Lower leg skin (tissue), 4 donors: ENCODE data around the gene MYO3B. TPM values are rescaled to one million over a fixed set of nuclear protein-coding genes. Genes with fewer than 3 reads are reported as not detected.

ENCODE experiments used
- DNase-seq, 2 donors: peaks; one replicate each; pipeline ENCODE4 v3.0.0-alpha.2; 2019; ENCODE audit warnings: low spot score in 2 of 2
- H3K4me3 ChIP-seq: fragments of 200-600 bp; sonication (generic); 2 replicates; pipeline ENCODE4 v1.5.1; 2017; ENCODE audit warnings: mild to moderate bottlenecking, low read depth; ENCODE audit not compliant: poor library complexity, severe bottlenecking
- POLR2A ChIP-seq, 2 donors: fragments of 450-650 bp; IDR thresholded peaks; one replicate each; pipeline ENCODE4 v1.6.1; 2016 to 2017; ENCODE audit warnings: antibody characterized with exemption in 2 of 2, mild to moderate bottlenecking in 1 of 2, moderate library complexity in 1 of 2
- WGBS, 2 donors: methylation state at CpG; one replicate each; pipeline ENCODE4 v1.1.5; 2018; 5-methylcytosine and 5-hydroxymethylcytosine counted together
- intact Hi-C: fragments of 100-400 bp; cut with DNase I; formaldehyde crosslinking; loops from one replicate; pipeline ENCODE4 v1.15.0; 2023; ENCODE audit warnings: low total_unique reads
- total RNA-seq, 4 donors: library from RNA; depleted of rRNA; stranded (reverse); fragments of >200 nt; gene quantifications; one replicate each; pipeline ENCODE4 v1.1.0, GENCODE V29; 2016
- TF ChIP-seq, protein P1 (sequence below), 3 donors: fragments of 450-650 bp; IDR thresholded peaks; one replicate each; pipeline ENCODE4 v1.5.1; 2016; ENCODE audit warnings: antibody characterized with exemption in 3 of 3, mild to moderate bottlenecking in 3 of 3, moderate library complexity in 2 of 3

MYO3B gene, protein sequence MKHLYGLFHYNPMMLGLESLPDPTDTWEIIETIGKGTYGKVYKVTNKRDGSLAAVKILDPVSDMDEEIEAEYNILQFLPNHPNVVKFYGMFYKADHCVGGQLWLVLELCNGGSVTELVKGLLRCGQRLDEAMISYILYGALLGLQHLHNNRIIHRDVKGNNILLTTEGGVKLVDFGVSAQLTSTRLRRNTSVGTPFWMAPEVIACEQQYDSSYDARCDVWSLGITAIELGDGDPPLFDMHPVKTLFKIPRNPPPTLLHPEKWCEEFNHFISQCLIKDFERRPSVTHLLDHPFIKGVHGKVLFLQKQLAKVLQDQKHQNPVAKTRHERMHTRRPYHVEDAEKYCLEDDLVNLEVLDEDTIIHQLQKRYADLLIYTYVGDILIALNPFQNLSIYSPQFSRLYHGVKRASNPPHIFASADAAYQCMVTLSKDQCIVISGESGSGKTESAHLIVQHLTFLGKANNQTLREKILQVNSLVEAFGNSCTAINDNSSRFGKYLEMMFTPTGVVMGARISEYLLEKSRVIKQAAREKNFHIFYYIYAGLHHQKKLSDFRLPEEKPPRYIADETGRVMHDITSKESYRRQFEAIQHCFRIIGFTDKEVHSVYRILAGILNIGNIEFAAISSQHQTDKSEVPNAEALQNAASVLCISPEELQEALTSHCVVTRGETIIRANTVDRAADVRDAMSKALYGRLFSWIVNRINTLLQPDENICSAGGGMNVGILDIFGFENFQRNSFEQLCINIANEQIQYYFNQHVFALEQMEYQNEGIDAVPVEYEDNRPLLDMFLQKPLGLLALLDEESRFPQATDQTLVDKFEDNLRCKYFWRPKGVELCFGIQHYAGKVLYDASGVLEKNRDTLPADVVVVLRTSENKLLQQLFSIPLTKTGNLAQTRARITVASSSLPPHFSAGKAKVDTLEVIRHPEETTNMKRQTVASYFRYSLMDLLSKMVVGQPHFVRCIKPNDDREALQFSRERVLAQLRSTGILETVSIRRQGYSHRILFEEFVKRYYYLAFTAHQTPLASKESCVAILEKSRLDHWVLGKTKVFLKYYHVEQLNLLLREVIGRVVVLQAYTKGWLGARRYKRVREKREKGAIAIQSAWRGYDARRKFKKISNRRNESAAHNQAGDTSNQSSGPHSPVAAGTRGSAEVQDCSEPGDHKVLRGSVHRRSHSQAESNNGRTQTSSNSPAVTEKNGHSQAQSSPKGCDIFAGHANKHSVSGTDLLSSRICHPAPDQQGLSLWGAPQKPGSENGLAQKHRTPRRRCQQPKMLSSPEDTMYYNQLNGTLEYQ (N-terminal part only)
- total RNA-seq = under 1 TPM; 0.17 to 0.81 (median 0.66) TPM

DNA sequence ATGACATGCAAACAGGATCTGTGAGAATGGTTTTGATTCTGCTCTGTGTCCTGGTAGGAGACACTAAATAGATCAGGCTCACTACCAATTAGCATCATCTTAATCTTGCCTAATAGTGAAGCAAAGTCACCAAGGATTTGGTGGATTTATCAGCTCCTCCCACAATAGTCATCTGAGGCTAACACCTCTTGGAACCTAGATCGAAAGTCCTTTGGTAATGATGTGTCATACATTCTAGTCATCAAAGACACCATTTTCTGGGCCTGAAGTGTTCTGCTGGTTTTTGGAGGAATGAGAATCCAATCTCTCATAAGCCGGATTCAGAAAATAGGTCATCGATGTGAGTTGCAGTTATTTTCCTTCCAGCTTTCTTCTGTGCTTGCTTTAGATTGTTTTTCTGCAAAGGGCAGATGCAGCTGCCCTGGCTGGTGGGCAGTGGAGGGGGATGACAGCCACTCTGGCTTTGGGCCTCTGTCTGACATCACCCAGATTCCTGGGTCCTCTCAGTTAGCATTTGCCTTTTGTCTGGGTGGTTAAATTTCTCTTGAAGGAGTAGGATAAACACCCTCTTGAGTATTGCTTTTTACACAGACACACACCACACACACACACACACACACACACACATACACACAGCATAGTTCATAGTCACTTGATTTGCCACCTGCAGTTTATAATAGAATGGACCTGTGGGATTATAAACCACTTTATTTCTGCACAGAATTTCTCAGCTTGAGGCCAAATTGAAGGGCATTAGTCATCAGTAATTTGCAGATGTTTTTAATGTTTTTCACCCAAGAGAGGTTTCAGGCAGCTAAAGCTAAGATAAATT is at the start of gene MYO3B:
Gene MYO3B (plus strand): TSS at position 198 of the 832 bp plus-strand sequence. CDS start 141 bp downstream, at position 339.
- DNase-seq = no peak
- 43 to 64% methylated on average over 3 of the region's 3 CpGs for WGBS, 2 donors
- TF ChIP-seq, protein P1, sequence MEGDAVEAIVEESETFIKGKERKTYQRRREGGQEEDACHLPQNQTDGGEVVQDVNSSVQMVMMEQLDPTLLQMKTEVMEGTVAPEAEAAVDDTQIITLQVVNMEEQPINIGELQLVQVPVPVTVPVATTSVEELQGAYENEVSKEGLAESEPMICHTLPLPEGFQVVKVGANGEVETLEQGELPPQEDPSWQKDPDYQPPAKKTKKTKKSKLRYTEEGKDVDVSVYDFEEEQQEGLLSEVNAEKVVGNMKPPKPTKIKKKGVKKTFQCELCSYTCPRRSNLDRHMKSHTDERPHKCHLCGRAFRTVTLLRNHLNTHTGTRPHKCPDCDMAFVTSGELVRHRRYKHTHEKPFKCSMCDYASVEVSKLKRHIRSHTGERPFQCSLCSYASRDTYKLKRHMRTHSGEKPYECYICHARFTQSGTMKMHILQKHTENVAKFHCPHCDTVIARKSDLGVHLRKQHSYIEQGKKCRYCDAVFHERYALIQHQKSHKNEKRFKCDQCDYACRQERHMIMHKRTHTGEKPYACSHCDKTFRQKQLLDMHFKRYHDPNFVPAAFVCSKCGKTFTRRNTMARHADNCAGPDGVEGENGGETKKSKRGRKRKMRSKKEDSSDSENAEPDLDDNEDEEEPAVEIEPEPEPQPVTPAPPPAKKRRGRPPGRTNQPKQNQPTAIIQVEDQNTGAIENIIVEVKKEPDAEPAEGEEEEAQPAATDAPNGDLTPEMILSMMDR (IDR thresholded peaks at IDR 0.05) = no peak
- no peak for TF ChIP-seq POLR2A (IDR thresholded peaks at IDR 0.05)
- intact Hi-C loops = no loop called here
- H3K4me3 ChIP-seq = no peak within 1 kb of the TSS

DNA sequence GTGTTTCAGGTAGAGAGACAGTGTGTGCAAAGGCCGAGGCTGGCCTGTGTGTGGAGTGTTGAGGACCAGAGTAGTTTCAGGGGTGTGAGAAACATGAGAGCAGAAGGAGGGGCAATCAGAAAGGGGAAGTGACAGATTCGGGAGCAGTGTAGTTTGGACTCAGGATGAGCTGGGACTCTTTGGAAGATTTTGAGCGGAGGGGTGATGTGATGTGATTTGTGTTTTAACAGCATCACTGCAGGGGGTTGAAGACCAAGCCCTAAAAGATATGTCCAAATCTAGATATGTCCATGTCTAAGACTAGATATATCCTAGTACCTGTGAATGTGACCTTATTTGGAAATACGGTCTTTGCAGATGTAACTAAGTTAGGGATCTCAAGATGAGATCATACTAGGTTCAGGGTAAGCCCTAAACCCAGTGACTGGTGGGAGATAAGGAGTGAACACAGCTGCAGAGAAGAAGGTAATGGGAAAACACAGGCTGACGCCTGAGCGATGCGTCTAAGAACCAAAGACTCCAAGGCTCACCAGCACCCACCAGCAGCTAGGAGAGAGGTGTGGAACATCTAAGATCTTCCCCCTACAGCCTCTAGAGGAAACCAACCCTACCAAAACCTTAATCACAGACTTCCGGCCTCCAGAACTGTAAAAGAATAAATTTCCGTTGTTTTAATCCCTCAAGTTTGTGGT is 38.5 kb upstream of the MYO3B start:
- intact Hi-C loops = no loop called here
- 80 to 91% methylated on average over 9 of the region's 9 CpGs for WGBS, 2 donors
- DNase-seq = no peak
- TF ChIP-seq POLR2A (IDR thresholded peaks at IDR 0.05) = no peak
- TF ChIP-seq, protein P1 (IDR thresholded peaks at IDR 0.05) = no peak
- no peak overlapping the region for H3K4me3 ChIP-seq

DNA sequence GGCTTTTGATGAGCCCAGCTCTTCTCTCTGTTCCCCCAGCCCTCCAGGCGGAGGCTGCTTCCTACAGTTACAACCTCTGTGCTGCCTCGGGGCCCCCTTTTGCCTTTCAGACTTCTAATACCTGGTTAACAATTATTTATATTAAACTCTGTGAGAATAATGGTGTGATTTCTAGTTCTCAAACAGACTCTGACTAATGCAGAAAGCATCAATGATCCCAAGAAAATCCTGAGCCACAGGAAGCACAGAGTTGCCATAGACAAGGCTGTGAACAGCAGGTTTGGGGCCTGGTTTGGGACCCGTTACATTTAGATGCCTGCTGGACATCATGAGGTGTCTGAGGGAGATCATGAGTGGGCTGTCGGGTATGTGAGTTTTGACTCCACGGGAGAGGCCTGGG is 37.4 kb upstream of the MYO3B start:
- no peak overlapping the region for H3K4me3 ChIP-seq
- DNase-seq = no peak
- 95% methylated on average over 5 of the region's 5 CpGs for WGBS, 2 donors
- TF ChIP-seq, protein P1 (IDR thresholded peaks at IDR 0.05) = no peak
- no peak for TF ChIP-seq POLR2A (IDR thresholded peaks at IDR 0.05)
- intact Hi-C loops = no loop called here

DNA sequence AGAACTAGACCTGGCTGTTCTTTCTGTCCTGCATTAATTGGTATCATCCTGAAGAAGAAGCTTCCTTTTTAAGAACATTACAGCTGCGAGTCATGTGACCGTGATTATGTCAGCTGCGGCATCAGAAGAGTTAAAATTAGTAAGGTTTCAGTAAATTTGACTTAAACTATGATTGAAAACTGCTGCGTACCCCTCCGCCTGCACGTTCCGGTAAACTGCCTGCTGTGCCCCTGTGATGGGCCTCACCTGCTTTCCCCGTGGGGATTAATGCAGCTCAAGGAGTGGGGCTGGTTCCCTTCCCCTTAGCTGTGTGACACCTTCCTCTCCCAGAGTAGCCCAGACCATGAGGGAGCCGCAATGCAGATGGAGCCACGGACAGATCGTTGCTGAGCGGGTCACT is 36.1 kb upstream of the MYO3B start:
- TF ChIP-seq, protein P1 (IDR thresholded peaks at IDR 0.05) = no peak
- no peak for TF ChIP-seq POLR2A (IDR thresholded peaks at IDR 0.05)
- intact Hi-C loops = no loop called here
- 78 to 85% methylated on average over 12 of the region's 12 CpGs for WGBS, 2 donors
- DNase-seq = no peak
- no peak overlapping the region for H3K4me3 ChIP-seq
